ENCODE data around the gene BFSP2.
A peak's percentile ranks its signal among the peaks of the same experiment; 100 is the strongest.

- TF ChIP-seq CEBPB (IDR thresholded peaks at IDR 0.05; ENCODE audit: low read depth, low read length) (peak; percentile 39; the same call in 1 of the 2 replicates), RAD21 (IDR thresholded peaks at IDR 0.05; ENCODE audit: low read length) (no peak), POLR2A (IDR thresholded peaks at IDR 0.05; ENCODE audit: low read depth, low read length) (no peak), CTCF (conservative IDR thresholded peaks at IDR 0.05; ENCODE audit: low read depth, low read length) (no peak), MAFK (IDR thresholded peaks at IDR 0.05; ENCODE audit: low read depth, low read length) (no peak), BHLHE40 (IDR thresholded peaks at IDR 0.05; ENCODE audit: low read depth, low read length) (no peak), RCOR1 (IDR thresholded peaks at IDR 0.05; ENCODE audit: insufficient replicate concordance, low read length) (no peak), CHD1 (IDR thresholded peaks at IDR 0.05; ENCODE audit: low read depth, low read length) (no peak), MXI1 (IDR thresholded peaks at IDR 0.05; ENCODE audit: borderline replicate concordance, low read depth, low read length) (no peak), NFE2L2 (IDR thresholded peaks at IDR 0.05; ENCODE audit: low read depth, low read length) (no peak), SMC3 (IDR thresholded peaks at IDR 0.05; ENCODE audit: low read depth, low read length) (no peak), RFX5 (IDR thresholded peaks at IDR 0.05; ENCODE audit: low read depth, low read length) (no peak)
- TF ChIP-seq, protein P1, sequence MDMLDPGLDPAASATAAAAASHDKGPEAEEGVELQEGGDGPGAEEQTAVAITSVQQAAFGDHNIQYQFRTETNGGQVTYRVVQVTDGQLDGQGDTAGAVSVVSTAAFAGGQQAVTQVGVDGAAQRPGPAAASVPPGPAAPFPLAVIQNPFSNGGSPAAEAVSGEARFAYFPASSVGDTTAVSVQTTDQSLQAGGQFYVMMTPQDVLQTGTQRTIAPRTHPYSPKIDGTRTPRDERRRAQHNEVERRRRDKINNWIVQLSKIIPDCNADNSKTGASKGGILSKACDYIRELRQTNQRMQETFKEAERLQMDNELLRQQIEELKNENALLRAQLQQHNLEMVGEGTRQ (IDR thresholded peaks at IDR 0.05; ENCODE audit: low read depth, low read length) = no peak
These were observed 109.6 kb downstream of the BFSP2 start for GRCh38 chr3:133509488-133509887.
